Islet precursor cell (in vitro differentiated cells): Measurements from ENCODE around the gene RARA.

Source experiments
- DNase-seq: peaks from one replicate; pipeline ENCODE4 v3.0.0-alpha.2; 2018

The RARA gene

DNA sequence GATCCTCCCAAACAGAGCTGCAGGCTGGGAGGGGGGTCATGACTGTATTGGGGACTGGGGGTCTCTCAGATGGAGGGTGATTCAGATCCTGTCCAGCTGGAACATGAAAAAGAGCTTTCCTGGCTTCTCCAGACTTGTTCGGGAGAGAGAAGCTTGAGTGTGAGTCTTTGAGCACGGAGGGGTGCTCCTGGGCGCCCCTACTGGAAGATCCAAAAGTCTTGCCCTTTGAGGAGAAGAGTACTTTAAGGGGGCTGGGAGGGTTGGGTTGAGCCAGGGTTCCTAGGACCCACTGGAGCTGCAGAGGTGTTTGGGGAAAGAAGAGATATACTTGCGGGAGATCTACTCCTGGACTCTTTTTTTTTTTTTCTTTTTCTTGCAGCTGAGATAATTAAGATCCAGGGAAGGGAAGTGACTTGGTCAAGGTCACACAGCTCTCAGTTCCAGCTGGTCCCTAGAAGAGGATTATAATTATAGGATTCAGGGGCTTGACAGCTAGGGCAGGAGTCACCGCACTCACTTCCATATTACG is 8.4 kb downstream of the RARA start:
- DNase-seq, result peak; percentile 85

- peak; percentile 99 for DNase-seq
Measured at GRCh38 chr17:40317880-40318829, 9.2 kb downstream of the RARA start.

DNA sequence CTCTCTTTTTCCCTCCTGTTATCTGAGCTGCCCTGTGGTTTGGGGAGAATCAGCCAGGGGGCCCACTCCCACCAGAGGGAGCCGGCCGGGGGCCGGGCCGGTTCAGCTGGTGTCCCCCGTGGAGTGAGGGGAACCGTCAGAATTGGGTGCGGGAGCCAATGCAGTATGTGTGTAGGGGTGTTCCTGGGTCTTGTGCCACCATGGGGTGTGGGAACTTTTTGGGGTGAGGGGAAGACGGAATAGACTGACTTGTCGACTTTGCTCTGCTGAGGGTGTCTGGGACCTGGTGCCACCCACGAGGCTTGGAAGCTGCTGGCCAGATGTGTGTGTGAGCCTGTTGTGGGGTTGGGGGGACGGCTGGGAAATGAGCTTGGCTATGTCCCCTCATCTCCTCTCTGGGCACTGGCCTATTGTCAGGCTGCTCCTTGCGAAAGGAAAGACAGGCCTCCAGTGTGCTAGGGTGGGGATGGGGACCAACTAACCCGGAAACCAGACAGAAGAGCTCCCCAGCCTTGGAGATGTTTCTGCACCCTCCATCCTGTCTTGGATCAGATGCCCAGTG is 9.9 kb downstream of the RARA start:
- DNase-seq, result no peak

DNA sequence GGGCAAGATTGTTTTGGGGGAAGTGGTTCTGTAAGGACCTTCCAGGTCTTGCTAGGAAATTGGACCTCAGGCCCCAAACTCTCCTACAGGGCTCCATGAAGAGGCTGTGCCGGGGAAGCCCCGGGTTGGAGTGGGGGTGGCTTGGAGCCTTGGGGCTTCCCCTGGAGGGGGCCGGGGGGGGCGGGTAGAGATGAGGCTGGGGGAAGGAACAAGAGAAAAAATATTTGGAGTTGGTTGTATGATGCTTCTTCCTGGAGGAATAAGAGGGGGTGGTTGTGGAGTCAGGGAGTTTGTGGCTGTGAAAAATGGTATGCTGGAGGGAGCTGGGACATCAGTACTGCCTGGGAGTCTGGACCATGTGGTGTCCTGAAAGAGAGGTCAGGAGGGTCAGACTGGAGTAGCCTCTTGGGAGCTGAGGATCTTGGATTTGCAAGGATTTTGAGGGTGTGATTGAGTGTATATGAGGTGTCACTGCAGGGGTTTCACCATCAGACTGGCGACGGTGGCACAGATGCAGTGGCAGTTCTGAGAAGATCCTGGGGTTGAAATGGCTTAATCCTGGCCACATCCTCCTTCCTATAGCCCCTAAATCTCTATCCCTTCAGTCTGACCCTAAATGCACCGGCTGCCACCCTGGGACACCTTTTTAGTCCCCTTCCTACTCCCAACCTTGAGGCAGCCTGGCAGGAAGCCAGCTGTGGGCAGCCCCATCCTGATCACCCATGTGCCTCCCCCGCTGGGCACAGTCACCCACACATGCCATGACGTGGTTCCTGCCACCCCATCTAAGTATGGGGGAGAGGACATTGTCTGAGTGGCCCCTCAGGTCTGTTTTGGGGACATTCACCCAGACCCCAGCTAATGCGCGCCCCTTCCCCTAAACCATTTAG is 10.9 kb downstream of the RARA start:
- DNase-seq, result no peak

GRCh38 chr17:40320756-40321523 is 12.0 kb downstream of the RARA start:
- no peak for DNase-seq

DNA sequence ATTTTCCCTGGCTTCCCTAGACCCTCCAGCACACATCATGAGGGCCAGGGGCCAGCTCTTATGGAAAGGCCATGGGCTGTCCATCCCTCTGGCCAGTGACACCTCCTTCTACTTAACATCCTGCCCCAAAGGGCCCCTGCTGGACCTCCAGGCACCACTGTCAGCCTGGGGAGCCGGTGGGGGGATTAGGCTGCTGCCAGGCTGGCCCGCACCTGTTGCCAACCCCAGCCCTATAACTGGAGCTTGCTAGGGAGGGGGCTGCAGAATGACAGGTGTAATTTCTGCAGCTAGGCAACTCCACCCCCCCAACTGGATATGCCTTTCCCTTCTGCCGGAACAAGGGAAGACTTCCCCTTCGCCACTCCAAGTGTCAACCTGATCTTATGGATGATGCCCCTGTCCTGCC is 12.5 kb downstream of the RARA start:
- DNase-seq, result no peak

GRCh38 chr17:40321961-40322357 is 13.0 kb downstream of the RARA start:
- DNase-seq, result no peak

DNA sequence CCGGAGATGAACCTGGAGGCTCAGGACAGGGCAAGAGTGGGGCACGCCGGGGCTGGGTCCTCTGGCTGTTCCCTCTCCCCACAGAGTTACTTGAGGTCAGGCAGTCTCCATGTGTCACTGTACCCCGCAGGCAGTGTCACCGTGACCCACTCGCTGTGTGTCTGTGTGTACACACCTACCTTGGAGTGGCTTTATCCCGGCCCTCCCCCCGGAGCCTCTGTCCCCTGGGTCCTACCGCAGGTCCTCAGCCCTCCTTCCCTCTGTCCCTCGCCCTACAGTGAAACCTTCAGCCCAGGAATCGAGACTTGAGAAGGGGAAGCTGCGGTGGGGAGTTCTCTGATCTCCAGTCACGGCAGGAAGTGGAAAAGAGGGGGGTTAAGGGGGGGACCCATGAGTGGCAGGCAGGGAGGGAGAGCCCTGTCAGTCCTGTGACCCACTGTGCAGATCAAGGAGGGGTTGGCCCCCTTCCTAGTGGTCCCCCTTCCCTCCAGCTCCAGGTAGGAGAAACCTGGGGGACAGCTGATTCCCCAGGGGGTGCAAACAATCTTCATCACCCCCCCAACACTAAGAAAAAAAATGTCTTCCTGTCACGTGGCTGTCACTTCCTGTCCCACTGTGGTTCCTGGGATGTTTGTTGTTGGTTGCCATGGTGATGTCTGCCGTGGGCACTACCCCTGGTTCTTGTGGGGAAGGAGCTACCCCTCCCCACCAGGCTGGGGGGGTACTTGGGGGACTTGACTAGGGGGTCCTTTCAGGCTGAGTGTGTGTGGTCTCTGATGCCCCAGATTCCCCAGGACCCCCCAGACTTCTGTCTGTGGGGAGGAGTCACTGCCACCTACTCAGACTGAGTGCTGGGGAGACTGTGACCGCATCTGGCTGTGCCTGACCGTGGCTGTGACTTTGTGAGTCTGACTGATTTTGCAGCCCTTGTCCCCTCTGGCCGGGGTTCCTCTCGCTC is 13.7 kb downstream of the RARA start:
- DNase-seq, result no peak

DNA sequence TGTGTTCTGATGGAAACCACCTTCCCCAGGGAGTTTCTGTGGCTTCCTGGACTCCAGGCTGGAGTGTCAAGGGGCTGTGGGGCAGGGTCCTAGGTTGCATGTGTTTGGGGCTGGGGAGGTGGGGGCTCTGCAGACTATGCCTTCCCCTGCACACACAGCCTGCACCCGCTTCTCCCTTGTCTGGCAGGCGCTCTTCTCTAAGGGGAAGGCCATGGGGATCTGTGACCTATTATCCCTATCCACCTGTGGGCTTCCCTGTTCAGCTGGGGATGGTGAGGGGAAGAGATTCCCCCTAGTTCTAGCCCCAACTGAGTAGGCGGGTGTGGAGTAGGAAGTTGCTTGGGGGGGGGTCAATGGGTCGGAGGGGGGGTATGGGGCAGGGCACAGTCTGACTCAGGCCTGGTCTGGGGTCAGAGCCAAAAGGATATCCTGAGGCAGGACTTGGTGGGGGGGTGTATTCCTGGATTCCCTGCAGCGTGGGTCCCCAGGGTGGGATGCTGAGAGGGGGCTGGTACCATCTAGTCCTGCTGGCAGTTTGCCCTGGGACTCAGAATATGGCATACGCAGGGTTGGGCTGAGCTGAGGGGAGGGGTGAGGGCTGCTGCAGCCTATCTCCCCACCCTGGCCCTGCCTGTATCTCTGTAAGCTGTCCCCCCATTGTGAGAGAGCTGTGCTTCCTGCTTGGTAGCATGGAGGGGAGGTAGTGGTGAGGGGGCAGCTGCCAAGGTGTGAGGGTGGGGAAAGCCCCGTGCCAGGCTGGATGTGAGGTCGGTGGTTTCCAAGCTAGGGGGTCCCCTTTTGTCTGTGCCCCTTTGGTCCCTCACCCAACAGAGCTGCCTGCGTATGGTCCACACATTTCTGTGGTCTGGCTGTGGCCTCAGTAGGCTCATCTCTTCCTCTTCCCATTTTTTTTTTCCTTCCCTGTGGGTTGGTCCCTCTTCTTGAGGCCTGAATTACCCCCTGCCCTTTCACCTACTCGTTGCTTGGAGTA is 14.7 kb downstream of the RARA start:
- DNase-seq, result no peak

- DNase-seq, result no peak
Measured at GRCh38 chr17:40325156-40326013, 16.4 kb downstream of the RARA start.

DNA sequence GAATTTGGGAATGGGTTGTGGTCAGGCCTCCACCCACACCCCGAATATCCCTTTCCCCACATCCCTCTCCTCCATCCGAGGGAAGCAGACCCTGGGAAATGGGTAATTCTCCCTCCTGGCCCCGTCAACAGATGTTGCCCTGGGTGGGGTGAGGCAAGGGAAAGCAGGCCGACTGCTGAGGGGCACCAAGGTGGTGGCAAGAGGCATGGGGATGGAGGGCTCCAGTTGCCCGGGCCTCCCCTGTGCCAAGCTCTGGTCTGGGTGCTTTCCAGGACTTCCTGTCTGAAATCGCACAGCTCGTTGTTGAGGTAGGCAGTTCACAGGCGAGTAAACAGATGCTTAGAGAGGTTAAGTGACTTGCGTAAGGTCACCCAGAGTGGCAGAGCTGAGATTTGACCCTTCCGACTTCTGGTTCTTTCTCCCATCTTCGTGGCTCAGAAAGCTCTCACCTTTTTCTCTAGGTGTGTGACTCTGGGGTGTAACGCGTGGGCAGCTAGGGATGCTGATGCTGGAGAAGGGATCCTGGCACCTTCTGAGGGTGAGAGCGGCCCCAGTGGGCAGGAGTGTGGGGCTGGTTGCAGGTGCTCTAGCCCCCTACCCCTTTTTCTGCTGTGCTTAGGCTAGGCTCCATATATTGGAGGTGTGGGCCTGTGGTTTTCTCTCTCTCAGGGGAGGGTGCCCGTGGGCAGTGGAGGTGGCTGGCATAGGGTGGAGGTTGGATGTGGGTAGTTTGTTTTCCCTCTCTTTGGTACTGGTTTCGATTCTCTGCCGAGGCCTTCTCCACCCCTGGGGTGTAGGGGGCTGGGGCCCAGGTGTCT is 17.2 kb downstream of the RARA start:
- DNase-seq, result no peak

- no peak for DNase-seq
Measured at GRCh38 chr17:40326832-40327199, 17.8 kb downstream of the RARA start.

DNA sequence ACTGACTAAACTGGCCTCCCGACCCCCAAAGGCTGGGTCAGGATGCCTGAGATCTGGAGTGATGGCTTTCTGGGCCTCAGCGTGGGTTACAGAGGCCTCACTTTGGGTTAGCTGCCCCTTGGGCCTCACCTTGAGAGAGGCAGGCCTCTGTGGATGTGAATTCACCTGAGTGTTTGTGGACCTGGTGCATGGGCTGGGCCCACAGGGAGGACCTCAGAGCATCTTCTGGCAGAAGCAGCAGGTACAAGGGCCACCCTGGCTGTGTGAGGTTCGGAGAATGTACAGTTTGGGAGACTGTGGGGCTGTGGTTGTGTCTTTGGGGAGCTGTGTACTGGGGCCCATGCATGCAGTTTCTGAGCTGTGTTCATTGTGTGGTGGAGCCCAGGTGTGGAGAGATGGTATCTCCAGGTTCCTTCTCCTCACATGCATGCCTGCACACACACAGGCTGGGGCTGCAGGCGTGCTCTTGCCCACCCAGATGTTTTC is 18.3 kb downstream of the RARA start:
- DNase-seq, result no peak

DNA sequence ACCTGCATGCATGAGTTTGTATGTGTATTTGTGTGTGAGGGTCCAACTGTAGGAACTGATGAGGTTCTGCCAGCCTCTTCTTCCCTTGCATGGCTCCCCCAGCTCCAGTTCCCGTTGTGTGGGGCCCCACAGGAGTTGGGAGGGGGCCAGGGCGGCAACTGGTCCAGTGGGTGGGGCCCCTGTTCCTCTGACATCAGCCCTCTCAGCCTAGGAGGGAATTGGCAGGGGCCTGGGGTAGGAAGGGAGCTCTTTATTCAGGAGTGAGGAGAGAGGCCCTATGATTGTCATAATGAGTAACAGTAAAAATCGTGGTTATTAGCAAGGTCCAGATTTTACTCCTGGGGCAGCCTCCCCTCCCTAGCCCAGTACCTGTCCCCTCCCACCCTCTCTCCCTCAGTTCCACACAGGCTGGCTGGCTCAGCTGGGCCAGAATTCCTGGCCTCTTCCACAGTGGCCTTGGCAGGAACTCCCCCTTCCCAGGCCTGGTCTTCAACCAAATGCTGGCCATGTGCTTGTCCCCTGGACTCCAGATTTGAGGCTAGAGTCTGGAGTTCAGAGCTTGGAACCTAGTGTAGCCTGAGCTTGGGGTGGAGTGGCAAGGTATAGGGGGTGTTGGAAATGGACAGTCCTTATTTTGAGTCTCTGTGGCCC is 18.9 kb downstream of the RARA start:
- no peak for DNase-seq

DNA sequence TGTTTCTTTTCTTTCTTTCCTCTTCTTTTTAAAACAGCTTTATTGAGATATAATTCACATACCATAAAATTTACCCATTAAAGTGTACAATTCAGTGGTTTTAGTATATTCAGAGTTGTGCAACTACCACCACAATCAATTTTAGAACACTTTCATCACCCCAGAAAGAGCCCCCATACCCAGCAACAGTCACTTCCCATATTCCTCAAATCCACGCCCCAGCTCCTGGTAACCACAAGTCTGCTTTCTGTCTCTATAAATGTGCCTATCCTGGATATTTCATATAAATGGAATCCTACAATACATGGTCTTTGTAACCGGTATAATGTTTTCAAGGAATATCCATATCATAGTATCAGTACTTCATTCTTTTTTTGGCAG is 19.4 kb downstream of the RARA start:
- no peak for DNase-seq

DNA sequence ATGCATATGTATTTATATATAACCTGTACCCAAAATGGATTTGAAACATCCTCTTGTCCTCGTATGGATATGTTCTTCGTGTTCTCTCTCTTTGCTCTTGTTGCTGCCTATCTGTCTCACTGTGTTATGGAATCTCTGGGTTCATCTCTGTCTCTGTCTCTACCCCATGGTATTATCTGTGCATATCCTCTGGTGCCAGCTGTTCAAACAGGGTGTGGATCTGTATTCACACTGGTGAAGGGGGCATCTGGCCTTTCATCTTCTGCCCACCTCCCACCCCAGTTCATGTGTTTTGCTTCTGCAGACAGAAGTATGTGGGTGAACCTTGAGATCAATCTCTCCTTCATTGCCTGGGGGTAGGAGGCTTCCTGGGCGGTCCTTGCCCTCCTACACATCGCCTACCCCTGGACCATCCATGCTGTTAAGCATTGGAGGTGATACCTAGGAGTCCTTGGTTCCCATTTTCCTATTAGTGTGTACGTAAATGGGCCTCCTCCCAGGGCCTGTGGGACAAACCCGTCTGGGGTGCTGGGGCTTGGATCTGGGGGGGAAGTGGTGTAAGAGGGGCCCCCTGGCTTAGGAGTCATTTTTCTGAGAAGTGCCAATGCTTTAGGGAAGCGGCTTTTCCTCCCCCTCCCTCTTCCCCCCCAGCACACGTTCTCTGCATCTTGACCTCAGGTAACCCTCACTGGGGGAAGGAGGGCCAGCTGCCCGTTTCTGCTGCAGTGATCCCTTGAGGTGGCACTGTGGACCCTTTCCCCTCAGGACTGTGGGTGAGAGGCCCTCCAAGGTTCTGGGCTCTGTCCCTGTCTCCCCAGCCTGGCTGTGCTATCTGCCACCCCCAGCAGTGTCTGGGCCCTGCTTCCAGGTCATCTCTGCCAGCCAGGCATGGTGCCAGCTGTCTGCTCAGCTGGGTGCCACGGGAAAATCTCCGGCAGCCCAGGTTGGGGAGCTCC is 21.1 kb downstream of the RARA start:
- no peak for DNase-seq
